HL-60 (cell line): ENCODE results near the gene TIGD3.
A peak's percentile ranks its signal among the peaks of the same experiment; 100 is the strongest.

Experiments used
- DNase-seq, 2 experiments: peaks; one replicate each; pipeline ENCODE4 v3.0.0-alpha.2; 2010 to 2020; ENCODE audit warnings: low read depth in 1 of 2, low spot score in 1 of 2
- H3K27ac ChIP-seq: fragments of 250-450 bp; sonication (Bioruptor Pico); replicated peaks from 2 replicates; pipeline ENCODE4 v1.5.1; 2020; ENCODE audit warnings: mild to moderate bottlenecking, moderate library complexity
- H3K27me3 ChIP-seq: fragments of 250-450 bp; sonication (Bioruptor Pico); 2 replicates; pipeline ENCODE4 v1.5.1; 2021; ENCODE audit warnings: mild to moderate bottlenecking, moderate library complexity; ENCODE audit not compliant: insufficient read depth, poor library complexity, severe bottlenecking
- H3K4me3 ChIP-seq: replicated peaks from 2 replicates; pipeline ENCODE4 v1.5.1; 2011; ENCODE audit warnings: mild to moderate bottlenecking, control low read depth, low read length; ENCODE audit not compliant: insufficient read depth
- GABPA ChIP-seq: IDR thresholded peaks from 2 replicates; pipeline ENCODE4 v1.6.1; 2012; ENCODE audit warnings: low read depth
- POLR2AphosphoS5 ChIP-seq: IDR thresholded peaks from 2 replicates; pipeline ENCODE4 v1.6.1; 2012; ENCODE audit warnings: low read depth
- SPI1 ChIP-seq: IDR thresholded peaks from 2 replicates; pipeline ENCODE4 v1.6.1; 2012; ENCODE audit warnings: low read depth, mild to moderate bottlenecking, borderline replicate concordance
- TF ChIP-seq, protein P1 (sequence below): IDR thresholded peaks from one replicate; pipeline ENCODE4 v1.5.1; 2011; ENCODE audit warnings: low read length, control low read depth, inconsistent platforms; ENCODE audit not compliant: insufficient read depth
- TF ChIP-seq, protein P2 (sequence below): IDR thresholded peaks from 2 replicates; pipeline ENCODE4 v1.6.1; 2012; ENCODE audit warnings: low read depth; ENCODE audit not compliant: insufficient replicate concordance

The TIGD3 gene

DNA sequence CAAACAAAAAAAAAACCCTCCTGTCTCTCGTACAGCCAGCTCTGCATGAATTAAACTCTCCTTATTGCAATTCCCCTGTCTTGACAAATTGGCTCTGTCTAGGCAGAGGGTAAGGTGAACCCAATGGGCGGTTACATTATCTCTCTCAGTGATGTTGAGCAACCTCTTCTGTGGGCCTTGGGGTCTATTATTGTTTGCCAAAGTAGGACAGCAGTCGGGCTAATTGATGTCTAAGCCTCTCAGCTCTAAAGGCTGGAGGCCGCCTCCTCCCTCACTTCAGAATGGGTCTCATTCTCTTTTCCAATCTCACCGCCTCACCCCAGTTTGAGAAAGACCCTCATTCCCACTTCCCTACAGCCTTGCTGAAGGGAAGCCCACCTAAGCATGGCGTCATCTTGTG lies 29.2 kb downstream of the TIGD3 start:
- H3K4me3 ChIP-seq: no peak overlapping the region
- TF ChIP-seq GABPA (no peak), POLR2AphosphoS5 (no peak), SPI1 (no peak)
- TF ChIP-seq, protein P1, sequence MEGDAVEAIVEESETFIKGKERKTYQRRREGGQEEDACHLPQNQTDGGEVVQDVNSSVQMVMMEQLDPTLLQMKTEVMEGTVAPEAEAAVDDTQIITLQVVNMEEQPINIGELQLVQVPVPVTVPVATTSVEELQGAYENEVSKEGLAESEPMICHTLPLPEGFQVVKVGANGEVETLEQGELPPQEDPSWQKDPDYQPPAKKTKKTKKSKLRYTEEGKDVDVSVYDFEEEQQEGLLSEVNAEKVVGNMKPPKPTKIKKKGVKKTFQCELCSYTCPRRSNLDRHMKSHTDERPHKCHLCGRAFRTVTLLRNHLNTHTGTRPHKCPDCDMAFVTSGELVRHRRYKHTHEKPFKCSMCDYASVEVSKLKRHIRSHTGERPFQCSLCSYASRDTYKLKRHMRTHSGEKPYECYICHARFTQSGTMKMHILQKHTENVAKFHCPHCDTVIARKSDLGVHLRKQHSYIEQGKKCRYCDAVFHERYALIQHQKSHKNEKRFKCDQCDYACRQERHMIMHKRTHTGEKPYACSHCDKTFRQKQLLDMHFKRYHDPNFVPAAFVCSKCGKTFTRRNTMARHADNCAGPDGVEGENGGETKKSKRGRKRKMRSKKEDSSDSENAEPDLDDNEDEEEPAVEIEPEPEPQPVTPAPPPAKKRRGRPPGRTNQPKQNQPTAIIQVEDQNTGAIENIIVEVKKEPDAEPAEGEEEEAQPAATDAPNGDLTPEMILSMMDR: no peak
- no peak for DNase-seq
- H3K27ac ChIP-seq: no peak overlapping the region
- H3K27me3 ChIP-seq: no peaks in the 10 kb centered on the region

DNA sequence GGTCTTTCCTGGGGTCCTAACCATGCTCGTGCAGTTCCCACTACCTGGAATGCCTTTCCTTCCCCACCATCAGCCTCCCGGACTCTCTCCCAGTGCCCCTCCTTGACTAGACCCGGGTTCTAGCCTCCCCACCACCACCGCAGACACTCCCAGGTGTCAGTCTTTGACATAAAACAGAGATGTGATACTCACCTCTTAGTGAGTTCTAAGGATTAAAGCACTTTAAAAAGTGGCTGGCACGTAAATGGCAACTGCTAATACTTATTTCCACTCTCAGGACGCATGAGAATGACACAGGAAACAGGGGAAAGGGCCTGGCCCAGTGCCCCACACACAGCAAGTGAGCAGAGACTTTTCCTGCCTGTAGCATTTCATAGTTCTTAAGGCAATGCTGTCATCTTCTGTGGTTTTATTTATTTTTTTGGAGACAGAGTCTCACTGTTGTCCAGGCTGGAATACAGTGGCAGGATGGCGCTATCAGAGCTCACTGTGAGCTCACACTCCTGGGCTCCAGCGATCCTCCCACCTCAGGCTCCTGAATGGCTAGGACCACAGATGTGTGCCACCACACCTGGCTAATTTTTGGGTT lies 29.8 kb downstream of the TIGD3 start:
- no peak for TF ChIP-seq SPI1
- TF ChIP-seq, protein P1: no peak
- no peak for TF ChIP-seq GABPA
- TF ChIP-seq, protein P2, sequence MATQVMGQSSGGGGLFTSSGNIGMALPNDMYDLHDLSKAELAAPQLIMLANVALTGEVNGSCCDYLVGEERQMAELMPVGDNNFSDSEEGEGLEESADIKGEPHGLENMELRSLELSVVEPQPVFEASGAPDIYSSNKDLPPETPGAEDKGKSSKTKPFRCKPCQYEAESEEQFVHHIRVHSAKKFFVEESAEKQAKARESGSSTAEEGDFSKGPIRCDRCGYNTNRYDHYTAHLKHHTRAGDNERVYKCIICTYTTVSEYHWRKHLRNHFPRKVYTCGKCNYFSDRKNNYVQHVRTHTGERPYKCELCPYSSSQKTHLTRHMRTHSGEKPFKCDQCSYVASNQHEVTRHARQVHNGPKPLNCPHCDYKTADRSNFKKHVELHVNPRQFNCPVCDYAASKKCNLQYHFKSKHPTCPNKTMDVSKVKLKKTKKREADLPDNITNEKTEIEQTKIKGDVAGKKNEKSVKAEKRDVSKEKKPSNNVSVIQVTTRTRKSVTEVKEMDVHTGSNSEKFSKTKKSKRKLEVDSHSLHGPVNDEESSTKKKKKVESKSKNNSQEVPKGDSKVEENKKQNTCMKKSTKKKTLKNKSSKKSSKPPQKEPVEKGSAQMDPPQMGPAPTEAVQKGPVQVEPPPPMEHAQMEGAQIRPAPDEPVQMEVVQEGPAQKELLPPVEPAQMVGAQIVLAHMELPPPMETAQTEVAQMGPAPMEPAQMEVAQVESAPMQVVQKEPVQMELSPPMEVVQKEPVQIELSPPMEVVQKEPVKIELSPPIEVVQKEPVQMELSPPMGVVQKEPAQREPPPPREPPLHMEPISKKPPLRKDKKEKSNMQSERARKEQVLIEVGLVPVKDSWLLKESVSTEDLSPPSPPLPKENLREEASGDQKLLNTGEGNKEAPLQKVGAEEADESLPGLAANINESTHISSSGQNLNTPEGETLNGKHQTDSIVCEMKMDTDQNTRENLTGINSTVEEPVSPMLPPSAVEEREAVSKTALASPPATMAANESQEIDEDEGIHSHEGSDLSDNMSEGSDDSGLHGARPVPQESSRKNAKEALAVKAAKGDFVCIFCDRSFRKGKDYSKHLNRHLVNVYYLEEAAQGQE: no peak
- no peak for TF ChIP-seq POLR2AphosphoS5
- Histone ChIP-seq H3K27ac (no peak overlapping the region), H3K27me3 (no peaks in the 10 kb centered on the region), H3K4me3 (no peak overlapping the region)
- DNase-seq: no peak

DNA sequence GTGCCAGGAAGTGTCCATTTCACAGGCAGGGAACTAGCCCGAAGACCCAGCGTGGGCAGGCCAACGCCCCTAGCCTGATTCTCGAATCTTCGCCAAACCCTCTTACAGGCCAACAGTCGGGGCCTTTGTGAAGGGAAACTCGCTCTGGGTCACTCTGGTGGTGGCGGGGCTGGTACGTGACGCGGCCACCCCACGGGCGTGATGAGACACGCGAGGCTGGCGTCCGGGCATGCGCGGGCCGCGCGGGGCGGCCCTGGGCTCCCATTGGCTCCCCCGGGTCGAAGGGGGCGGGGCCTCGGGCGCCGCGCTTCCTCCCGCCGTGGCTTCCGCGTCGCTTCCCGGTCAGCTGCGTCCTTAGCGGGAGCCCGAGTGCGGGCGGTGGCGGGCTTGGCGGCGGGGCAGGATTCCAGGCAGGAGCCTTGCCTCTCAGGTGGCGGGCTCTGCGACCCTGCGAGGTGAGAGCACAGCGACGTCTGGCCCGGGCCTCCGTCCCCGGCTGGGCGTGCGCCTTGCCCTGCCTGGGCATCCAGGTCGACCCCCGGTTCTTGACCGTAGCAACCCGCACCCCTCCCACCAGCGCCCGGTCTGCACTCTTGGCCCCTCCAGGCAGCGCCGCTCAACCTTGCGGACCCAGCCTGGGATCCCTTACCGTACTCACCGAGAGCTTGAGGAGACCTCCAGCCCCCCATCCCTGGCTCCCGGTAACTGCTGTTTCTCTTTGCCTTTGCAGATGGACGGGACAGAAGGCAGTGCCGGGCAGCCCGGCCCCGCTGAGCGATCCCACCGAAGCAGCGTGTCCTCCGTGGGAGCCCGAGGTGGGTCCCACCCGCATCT lies 32.0 kb downstream of the TIGD3 start, which contains the start of gene FRMD8:
Gene FRMD8 (plus strand): TSS at position 331 of the 834 bp plus-strand sequence. CDS start 400 bp downstream, at position 731.
- TF ChIP-seq POLR2AphosphoS5 (peak; percentile 63; the same call in 1 of the 2 replicates), SPI1 (peak; percentile 64; the same call in 1 of the 2 replicates), GABPA (no peak)
- TF ChIP-seq, protein P1: no peak
- peak within 1 kb of the TSS; percentile 77 for H3K27ac ChIP-seq
- peak; percentile 81 to 83 for DNase-seq
- peak within 1 kb of the TSS; percentile 92 for H3K4me3 ChIP-seq
- no peaks in the 10 kb centered on the region for H3K27me3 ChIP-seq

DNA sequence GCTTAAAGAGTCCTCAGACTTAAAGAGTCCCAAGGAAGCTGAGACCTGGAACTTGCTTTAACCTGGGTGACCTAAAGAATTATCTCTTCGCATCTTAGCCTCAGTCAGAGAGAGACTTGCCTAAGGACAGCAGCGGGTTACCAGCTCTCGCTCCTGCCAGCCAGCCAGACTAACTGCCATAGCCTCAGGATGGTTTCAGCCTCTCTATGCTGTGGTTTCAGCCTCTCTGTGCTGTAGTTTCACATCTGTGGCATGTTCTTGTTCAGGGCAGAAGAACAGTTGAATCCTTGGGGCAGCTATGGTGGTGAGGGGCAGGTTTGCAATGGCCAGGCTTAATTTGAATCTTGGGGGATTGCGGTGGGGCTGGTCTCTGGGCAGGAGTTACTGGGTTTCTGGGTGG lies 34.2 kb downstream of the TIGD3 start:
- no peak overlapping the region for H3K4me3 ChIP-seq
- TF ChIP-seq SPI1 (no peak), POLR2AphosphoS5 (no peak), GABPA (no peak)
- TF ChIP-seq, protein P2: no peak
- TF ChIP-seq, protein P1: no peak
- no peaks in the 10 kb centered on the region for H3K27me3 ChIP-seq
- no peak for DNase-seq
- no peak overlapping the region for H3K27ac ChIP-seq
